RPMI7951 (cell line): ENCODE results near the gene SRP68. TPM values are rescaled to one million over a fixed set of nuclear protein-coding genes. Genes with fewer than 3 reads are reported as not detected.
"Not testable (repeated sequence)": the region's sequence is repeated elsewhere in the genome, so short reads cannot be mapped to it uniquely, and the experiment has no call there.

Experiments used
- DNase-seq: peaks from one replicate; pipeline ENCODE4 v3.0.0-alpha.2; 2012; ENCODE audit warnings: low read depth
- total RNA-seq: library from RNA; depleted of rRNA; stranded (reverse); fragments of >200 nt; shearing (Covaris generic); gene quantifications from 2 replicates; pipeline ENCODE4 v1.2.3, GENCODE V29; 2014

The SRP68 gene
- total RNA-seq, 1 experiment from 2014 or later = 21.1 TPM

DNA sequence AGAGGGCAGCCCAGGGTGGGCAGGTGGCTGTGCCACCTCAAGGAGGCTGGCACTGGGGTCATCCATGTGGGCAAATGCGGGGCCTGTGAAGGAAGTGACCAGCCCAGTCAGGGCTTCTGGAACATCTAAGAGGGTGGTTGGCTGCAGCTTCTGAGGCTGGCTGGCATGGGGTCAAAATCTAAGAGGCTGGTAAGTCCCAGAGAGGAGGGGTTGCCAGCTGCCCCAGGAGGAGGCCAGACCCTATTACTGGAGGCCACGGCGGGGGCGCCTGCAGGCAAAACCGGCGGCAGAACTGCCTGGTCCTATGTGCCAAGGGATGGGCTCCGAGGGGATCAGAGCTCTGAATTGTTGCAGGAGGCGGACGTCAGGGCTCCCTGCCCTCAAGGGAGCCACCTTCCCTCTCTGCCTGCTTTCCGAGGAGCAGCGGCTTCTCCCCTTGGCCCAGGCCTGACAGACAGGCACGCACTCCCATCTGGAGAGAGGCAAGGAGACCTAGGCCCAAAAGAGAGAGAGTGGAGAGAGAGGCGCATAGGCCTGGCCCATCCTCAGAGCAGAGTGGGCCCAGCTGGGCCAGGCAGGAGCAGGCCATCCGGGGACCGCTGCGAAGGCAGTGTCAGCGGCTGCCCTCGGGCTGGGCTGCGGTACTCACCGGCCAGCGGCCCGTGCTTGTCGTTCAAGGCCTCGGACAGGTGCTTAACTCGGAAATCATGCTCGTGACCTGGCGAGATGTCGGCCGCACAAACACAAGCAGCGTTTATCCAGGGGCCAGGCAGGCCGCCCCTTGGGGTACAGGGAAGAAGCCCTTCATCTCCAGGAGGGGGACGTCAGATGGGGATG lies 17.6 kb upstream of the SRP68 start:
- no peak for DNase-seq

GRCh38 chr17:76088868-76089576 lies 16.7 kb upstream of the SRP68 start:
- no peak for DNase-seq

GRCh38 chr17:76088041-76088867 lies 15.9 kb upstream of the SRP68 start:
- DNase-seq = no peak

GRCh38 chr17:76087531-76087930 lies 15.2 kb upstream of the SRP68 start:
- no peak for DNase-seq

DNA sequence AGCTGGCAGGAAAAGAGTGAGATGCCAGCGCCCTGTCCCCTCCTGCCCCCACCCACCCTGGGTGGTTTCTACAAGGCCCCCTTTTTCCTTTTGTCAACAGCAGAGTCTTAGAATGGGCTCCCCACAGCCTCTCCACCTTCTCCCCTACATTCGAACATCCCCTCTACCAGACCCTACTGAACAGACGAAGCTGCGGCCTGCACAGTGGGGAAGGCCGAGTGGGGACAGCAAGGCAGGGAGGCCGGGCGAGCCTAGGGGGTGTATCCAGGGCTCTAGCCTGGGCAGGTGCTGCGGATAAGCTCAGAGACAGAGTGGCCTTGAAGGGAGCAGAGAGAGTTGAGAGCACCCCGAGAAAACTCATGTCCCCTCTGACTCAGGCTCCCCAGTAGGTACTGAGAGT lies 14.1 kb upstream of the SRP68 start:
- DNase-seq = no peak

DNA sequence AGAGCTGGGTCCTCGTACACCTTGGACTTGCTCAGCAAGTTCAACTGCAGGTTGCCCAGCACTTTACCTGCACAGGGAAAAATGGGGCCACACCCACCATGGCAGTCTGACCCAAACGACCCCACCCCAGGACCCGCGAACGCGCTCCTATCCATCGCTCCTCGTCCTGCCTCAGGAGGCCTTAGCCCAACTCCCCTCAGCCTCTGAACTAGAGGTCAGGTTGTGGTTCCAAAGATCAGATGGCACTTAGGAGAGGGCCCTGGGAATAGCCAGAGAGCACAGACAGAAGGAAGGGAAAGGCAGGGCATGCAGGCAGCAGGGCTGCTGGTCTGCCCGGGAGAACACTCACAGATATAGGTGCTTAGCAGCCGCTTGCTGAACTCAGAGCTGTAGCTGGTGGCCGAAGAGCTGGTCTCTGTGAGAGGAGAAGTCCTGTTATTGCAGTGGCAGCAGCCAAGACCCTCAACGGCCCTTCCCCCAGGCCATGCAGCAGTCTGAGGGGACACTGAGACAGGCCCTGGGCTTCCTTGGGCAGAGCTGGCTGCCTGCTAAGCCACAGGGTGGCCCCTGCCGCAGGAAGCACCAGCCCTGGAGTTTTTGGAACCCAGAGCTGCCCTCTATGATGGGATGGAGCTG lies 13.5 kb upstream of the SRP68 start:
- DNase-seq = no peak

- DNase-seq = no peak
These were observed 12.9 kb upstream of the SRP68 start for GRCh38 chr17:76085066-76085730.

GRCh38 chr17:76083536-76084182 lies 11.3 kb upstream of the SRP68 start:
- no peak for DNase-seq

DNA sequence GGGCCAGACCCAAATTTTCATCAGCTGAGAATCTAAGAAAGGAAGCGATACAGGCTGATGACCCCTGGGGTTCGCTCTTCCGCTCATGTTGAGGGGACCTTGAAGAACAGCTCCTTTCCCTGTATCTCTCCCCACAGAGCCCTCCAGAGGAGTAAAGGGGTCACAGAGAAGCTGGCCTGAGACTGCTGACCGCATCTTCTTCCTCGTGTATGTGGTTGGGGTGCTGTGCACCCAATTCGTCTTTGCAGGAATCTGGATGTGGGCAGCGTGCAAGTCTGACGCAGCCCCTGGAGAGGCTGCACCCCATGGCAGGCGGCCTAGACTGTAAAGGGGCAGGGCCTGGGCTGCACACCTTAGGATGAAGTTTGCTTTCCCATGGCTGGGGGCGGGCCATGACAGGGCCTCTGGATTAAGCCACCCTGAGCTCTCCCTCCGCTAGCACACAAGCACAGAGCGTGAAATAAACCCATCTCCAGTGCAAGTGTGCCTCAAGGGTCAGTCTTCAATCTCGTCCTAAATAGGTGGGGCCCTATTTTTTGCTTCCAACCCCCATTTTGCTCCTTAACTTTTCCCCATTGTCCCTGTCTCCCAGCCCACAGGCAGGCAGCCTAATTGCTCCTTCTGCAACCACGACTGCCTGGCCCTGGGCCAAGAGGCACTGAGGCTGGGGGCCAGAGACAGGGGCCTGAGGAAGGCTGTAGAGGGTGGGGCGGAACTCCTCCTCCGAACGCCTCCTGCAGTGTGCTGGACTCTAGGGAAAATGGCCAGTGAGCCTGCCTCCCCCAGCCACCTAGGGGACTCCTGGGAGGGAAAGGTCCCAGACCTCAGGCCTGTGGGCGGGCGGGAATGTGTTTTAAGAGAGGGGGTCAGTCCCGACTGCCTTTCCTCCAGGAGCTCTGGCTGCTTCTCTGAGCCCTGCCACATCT lies 10.3 kb upstream of the SRP68 start:
- no peak for DNase-seq

- no peak for DNase-seq
These were observed 9.2 kb upstream of the SRP68 start for GRCh38 chr17:76081295-76082210.

DNA sequence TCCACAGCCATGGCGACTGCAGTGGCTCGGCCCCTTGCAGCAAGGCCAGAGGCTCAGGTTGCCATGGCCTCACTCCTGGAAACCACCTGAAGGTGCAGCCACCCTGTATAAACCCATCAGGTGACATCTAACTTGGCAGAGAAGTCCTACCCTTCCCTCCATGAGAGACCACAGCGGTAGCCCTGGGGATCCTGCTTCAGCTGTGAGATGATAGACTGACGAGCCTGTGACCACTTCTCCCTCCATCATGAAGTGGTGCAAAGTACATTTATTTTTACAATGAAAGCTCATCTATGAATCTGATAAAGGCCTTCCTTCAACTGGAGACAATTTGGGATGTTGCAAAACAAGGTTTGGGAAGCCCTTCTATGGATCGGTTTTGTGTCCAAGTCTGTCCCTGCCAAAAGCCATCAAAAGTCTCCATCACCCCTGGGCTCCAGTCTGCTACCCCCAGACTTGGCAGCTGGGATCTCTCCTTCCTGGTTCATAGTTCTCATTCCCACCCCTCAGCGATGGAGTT lies 8.5 kb upstream of the SRP68 start:
- DNase-seq = no peak

DNA sequence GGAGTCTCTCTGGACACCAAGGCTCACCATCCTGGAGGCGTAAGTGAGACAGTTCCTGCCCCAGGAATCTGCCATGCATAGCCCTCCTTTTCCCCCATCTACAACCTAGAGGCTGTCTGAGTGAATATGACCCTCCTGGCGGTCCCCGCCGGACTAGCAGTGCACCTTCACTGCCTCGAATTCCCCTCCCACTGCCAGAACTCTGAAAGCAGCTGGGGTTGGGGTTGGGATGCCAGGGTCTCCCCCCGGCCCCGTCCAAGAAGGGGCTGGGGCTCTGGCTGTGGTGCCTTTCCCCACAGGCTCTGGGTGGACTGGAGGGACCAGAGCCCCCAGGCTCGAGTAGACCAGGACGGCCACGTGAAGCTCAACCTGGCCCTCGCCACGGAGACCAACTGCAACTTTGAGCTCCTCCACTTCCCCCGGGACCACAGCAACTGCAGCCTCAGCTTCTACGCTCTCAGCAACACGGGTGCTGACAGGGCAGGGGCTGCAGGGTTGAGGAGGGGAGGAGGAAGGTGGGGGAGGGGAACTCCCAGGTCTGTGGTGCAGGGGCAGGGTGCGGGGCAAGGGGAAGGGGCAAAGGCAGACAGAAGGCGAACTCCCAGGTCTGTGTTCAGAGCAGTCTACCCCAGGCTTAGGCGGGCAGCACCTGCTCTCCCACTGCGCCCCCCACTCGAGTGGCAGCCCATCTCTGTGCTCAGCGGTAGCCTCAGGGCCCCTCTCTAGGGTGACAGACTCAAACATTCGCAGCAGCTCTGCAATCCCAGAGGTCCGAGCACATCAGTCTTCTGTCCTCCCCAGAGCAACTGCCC lies 7.8 kb upstream of the SRP68 start:
- DNase-seq = no peak

DNA sequence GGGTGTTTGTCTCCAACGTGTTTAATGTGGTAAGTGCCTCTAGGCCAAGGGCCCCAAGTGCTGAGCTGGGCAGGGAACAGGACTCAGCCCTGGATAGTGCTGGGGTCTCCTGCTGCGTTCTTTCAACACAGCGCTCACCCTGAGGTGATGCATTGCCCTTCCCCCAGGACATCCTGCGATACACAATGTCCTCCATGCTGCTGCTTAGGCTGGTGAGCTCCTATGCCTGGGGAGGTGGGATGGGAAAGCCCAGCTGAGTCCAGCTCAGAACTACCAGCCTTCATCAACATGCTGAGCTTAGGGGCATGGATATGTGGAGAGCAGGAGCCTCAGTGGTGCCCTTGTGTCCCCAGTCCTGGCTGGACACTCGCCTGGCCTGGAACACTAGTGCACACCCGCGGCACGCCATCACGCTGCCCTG lies 7.2 kb upstream of the SRP68 start:
- DNase-seq = no peak

DNA sequence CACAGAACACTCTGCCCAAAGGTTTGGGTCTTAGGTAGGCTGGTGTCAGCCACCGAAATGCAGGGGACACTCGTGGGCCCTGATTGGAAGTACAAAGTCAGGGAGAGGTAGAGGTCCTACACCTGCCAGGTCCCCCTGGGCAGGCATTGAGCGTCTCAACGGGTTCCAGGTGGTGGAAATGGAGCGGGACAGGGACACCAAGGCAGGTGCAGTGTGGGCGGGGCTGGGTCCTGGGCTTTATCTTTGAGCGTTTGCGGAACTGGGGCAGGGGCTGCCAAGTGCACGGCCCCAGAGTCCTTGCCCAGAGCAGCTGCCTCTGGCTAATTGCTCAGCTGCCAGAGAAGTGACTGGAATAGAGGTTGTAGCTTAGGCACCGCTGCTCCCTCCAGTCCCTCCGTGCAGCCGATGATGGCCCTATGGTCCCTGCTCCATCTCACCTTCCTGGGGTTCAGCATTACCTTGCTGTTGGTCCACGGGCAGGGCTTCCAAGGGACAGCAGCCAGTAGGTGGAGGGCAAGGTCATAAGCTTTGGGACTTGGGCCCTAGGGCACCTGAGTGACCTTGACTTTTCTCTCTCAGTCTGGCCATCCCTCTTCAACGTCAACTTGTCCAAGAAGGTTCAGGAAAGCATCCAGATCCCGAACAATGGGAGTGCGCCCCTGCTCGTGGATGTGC lies 6.7 kb upstream of the SRP68 start, which contains the start of gene ZACN:
ZACN (plus strand) TSS at position 323 of the 675 bp plus-strand sequence; CDS start at position 406, 83 bp downstream.
- no peak for DNase-seq

- not testable (repeated sequence) for DNase-seq
These were observed 6.1 kb upstream of the SRP68 start for GRCh38 chr17:76078370-76078769.

GRCh38 chr17:76077584-76078110 lies 5.3 kb upstream of the SRP68 start:
- no peak for DNase-seq
